HEK293T (cell line): ENCODE measurements around the gene NME4.

Source experiments
- CTCF ChIA-PET: fragments of 350-600 bp; formaldehyde crosslinking; extraction: SDS; loops from one replicate; lab custom pipeline; 2021; ENCODE audit warnings: antibody characterized with exemption, inconsistent platforms; lab: Yijun Ruan, JAX
- POLR2A ChIA-PET: fragments of 350-600 bp; formaldehyde crosslinking; extraction: SDS; loops from one replicate; lab custom pipeline; 2020; ENCODE audit warnings: antibody characterized with exemption, inconsistent platforms; lab: Yijun Ruan, JAX
- DNase-seq: peaks from one replicate; pipeline ENCODE4 v3.0.0; 2012; ENCODE audit warnings: mixed read lengths; ENCODE audit errors: extremely low spot score
- ARNT ChIP-seq: fragments of 450-650 bp; IDR thresholded peaks from 2 replicates; pipeline ENCODE4 v1.6.1; 2017; ENCODE audit warnings: mild to moderate bottlenecking
- BHLHE40 ChIP-seq: fragments of 450-650 bp; IDR thresholded peaks from 2 replicates; pipeline ENCODE4 v1.6.1; 2016; ENCODE audit warnings: mild to moderate bottlenecking, moderate library complexity, borderline replicate concordance
- CTBP1 ChIP-seq: fragments of 450-650 bp; IDR thresholded peaks from 2 replicates; pipeline ENCODE4 v1.6.1; 2016; ENCODE audit warnings: borderline replicate concordance
- ELF4 ChIP-seq: fragments of 450-650 bp; IDR thresholded peaks from 2 replicates; pipeline ENCODE4 v1.6.1; 2017; ENCODE audit warnings: antibody characterized with exemption
- FOXA1 ChIP-seq: fragments of 450-650 bp; IDR thresholded peaks from 2 replicates; pipeline ENCODE4 v1.6.1; 2016; ENCODE audit warnings: mild to moderate bottlenecking
- FOXK2 ChIP-seq: fragments of 450-650 bp; IDR thresholded peaks from 2 replicates; pipeline ENCODE4 v1.6.1; 2016; ENCODE audit warnings: mild to moderate bottlenecking
- FOXM1 ChIP-seq: fragments of 450-650 bp; IDR thresholded peaks from 2 replicates; pipeline ENCODE4 v1.6.1; 2017; ENCODE audit warnings: mild to moderate bottlenecking, borderline replicate concordance
- HDGF ChIP-seq: fragments of 450-650 bp; IDR thresholded peaks from 2 replicates; pipeline ENCODE4 v1.6.1; 2017; ENCODE audit warnings: antibody characterized with exemption, borderline replicate concordance
- L3MBTL2 ChIP-seq: fragments of 450-650 bp; conservative IDR thresholded peaks from 2 replicates; pipeline ENCODE4 v1.6.1; 2016; ENCODE audit warnings: mild to moderate bottlenecking
- LEF1 ChIP-seq: fragments of 450-650 bp; IDR thresholded peaks from 2 replicates; pipeline ENCODE4 v1.6.1; 2017; ENCODE audit warnings: mild to moderate bottlenecking, borderline replicate concordance
- NFRKB ChIP-seq: fragments of 450-650 bp; IDR thresholded peaks from 2 replicates; pipeline ENCODE4 v1.6.1; 2016; ENCODE audit warnings: mild to moderate bottlenecking, moderate library complexity
- SP1 ChIP-seq: fragments of 450-650 bp; IDR thresholded peaks from 2 replicates; pipeline ENCODE4 v1.6.1; 2017
- SUZ12 ChIP-seq: fragments of 450-650 bp; IDR thresholded peaks from 2 replicates; pipeline ENCODE4 v1.6.1; 2016; ENCODE audit warnings: mild to moderate bottlenecking
- TARDBP ChIP-seq: fragments of 450-650 bp; IDR thresholded peaks from 2 replicates; pipeline ENCODE4 v1.6.1; 2016
- ZNF384 ChIP-seq: fragments of 450-650 bp; IDR thresholded peaks from 2 replicates; pipeline ENCODE4 v1.6.1; 2016
- TF ChIP-seq, protein P1 (sequence below): fragments of 450-650 bp; IDR thresholded peaks from 2 replicates; pipeline ENCODE4 v1.6.1; 2016

The NME4 gene

DNA sequence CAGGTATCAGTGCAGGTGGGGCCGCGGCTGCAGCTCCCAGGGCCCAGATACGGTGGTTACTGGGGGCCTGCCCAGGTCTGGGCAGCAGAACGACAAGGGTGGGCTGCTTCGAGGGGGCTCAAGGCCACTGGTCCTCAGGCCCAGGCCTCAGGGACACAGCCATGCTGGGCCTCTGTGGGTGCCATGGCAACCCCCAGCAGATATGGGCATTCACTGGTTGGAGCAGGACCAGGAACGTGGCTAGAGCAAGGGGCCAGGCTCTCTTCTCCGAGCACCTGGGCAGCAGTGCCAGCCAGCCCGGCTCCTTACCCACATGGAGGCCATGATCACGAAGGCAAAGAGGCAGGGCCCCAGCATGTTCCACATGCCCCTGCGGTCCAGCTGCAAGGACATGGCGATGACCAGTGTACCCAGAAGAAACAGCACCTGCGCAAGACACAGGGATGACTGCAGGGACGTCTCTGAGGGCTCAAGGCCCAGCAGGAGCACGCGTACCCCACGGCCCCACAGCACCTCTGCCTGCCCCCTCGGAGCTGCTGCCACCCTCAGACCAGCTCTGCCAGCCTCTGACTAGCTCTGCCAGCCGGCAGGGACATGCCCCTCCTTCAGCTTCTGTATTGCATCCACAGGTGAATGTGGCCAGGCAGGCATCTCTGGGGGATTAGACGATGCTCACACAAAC lies 24.6 kb upstream of the NME4 start:
- ChIA-PET POLR2A (no interaction called here), CTCF (no interaction called here)
- no peak for DNase-seq
- no peak for TF ChIP-seq L3MBTL2
- TF ChIP-seq SUZ12 = no peak
- TF ChIP-seq, protein P1, sequence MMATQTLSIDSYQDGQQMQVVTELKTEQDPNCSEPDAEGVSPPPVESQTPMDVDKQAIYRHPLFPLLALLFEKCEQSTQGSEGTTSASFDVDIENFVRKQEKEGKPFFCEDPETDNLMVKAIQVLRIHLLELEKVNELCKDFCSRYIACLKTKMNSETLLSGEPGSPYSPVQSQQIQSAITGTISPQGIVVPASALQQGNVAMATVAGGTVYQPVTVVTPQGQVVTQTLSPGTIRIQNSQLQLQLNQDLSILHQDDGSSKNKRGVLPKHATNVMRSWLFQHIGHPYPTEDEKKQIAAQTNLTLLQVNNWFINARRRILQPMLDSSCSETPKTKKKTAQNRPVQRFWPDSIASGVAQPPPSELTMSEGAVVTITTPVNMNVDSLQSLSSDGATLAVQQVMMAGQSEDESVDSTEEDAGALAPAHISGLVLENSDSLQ = no peak
- TF ChIP-seq ZNF384 = no peak
- TF ChIP-seq FOXK2 = no peak

DNA sequence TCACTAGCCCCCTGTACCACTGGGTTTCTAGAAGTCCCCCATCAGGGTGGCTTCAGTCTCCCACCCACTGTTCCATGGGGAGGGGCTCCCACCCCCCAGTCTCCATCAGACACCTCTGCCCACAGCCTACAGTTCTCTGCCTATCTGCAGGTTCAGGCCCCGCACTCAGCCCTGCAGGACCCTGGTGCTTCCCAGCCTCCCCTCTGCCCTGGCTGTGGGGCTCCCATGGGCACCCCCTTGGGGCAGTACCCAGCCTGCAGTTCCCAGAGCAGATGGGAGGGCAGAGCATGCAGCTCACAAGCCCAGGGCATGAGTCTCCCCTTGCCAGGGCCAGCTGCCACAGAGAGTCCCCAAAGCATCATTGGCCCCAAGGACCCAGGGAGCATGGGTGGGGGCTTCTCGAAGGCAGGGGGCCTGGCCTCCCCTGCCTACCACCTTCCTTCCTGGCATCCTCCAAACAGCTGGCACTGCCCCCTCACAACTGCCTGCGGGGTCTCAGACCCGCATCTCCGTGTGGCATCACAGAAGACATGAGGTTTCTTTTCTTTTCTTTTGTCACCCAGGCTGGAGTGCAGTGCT lies 23.9 kb upstream of the NME4 start:
- no peak for DNase-seq
- ChIA-PET POLR2A (no interaction called here), CTCF (no interaction called here)
- TF ChIP-seq FOXK2 = no peak
- no peak for TF ChIP-seq NFRKB
- TF ChIP-seq ELF4 = no peak
- TF ChIP-seq CTBP1 = no peak
- no peak for TF ChIP-seq HDGF
- no peak for TF ChIP-seq TARDBP
- no peak for TF ChIP-seq ZNF384
- no peak for TF ChIP-seq FOXA1
- TF ChIP-seq SUZ12 = no peak
- TF ChIP-seq ARNT = no peak
- TF ChIP-seq LEF1 = no peak
- TF ChIP-seq FOXM1 = no peak
- TF ChIP-seq, protein P1 = no peak
- no peak for TF ChIP-seq BHLHE40

DNA sequence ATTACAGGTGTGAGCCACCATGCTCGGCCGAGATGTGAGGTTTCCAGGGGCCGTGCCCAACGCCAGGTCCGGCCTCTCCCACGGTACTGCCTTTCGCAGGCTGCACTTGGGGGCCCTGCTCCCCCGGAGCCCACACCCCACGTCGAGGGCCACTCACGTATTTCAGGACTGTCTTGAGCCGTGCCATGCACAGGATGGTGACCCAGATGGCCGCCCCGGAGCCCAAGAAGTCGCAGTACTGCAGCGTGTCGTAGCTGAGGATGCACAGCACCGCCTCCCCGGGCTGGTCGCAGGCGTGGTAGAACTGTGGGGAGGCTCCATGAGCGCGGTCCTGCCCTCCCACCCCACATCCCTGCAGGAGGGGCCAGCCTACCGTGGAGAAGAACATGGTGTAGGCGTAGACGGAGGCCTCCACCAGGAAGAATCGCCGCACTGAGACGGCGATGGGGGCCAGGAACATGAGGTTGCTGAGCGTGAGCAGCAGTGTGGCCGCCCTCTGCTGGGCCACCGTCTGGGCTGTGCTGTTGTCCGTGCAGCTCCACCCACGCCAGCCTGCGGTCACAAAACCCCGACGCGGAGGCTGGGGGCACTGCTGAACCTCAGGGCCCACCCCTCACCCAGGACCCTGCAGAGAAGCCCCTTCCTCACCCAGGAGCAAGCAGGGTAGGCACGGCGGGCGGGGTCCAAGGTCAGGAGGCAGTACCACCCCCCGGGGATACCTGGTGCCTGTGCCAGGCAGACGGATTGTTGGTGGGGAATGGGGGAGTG lies 23.0 kb upstream of the NME4 start:
- CTCF ChIA-PET = no interaction called here
- TF ChIP-seq NFRKB = no peak
- no peak for TF ChIP-seq FOXA1
- TF ChIP-seq LEF1 = no peak
- TF ChIP-seq TARDBP = no peak
- no peak for TF ChIP-seq CTBP1
- TF ChIP-seq ARNT = no peak
- no peak for TF ChIP-seq HDGF
- TF ChIP-seq FOXK2 = no peak

DNA sequence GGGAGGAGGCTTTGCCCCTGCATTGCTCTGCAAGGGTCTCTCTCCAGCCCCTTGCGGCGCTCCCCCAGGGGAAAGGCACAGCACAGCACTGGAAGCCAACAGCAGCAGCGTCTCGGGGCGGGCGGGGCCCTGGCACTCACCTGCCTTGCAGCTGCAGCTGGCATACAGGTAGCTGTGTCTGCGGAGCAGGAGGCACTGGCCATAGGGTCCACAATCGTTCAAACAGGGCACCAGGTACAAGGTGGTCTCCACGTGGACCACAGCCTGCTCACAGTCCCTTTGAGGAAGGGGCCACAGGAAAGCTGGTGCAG lies 22.4 kb upstream of the NME4 start:
- CTCF ChIA-PET = no interaction called here
- POLR2A ChIA-PET = no interaction called here
- TF ChIP-seq HDGF = no peak
- no peak for TF ChIP-seq ARNT
- no peak for TF ChIP-seq TARDBP
- no peak for TF ChIP-seq NFRKB
- no peak for DNase-seq

More for the DNA sequence above, 23.0 kb upstream of the NME4 start:
- POLR2A ChIA-PET = no interaction called here
- DNase-seq = no peak

DNA sequence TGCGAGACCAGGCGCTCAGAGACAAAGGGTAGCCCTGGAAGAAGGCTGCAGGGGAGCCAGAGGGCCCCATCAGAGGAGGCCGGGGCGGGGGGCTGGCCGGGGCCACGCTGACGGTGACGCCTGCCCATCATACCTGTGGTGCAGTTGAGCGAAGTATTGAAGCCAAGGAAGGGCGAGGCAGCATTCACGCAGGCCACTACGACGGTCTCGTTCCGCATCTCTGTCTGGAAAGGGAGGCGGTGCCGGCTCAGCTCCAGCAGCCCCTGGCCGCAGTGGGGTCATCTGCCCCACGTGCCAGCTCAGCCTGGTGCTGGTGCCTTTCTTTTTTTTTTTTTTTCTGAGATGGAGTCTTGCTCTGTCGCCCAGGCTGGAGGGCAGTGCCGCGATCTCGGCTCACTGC lies 21.8 kb upstream of the NME4 start:
- POLR2A ChIA-PET = no interaction called here
- TF ChIP-seq ELF4 = no peak
- no peak for TF ChIP-seq TARDBP
- TF ChIP-seq SUZ12 = no peak
- no peak for TF ChIP-seq ZNF384
- TF ChIP-seq SP1 = no peak
- TF ChIP-seq LEF1 = no peak
- no peak for TF ChIP-seq ARNT
- TF ChIP-seq, protein P1 = no peak
- no peak for TF ChIP-seq FOXM1
- no peak for TF ChIP-seq CTBP1
- no peak for TF ChIP-seq HDGF
- TF ChIP-seq L3MBTL2 = no peak
- no peak for TF ChIP-seq FOXK2
- TF ChIP-seq NFRKB = no peak
- no peak for TF ChIP-seq BHLHE40
- no peak for TF ChIP-seq FOXA1
- CTCF ChIA-PET = interaction anchor here (0.6 kb wide), 1 partner anchor 124 kb away, joined by 3 read pairs; no protein-coding TSS in a partner anchor
- no peak for DNase-seq
